ENCODE data around the gene KYAT1.
A peak's percentile ranks its signal among the peaks of the same experiment; 100 is the strongest.

Gene KYAT1

GRCh38 chr9:128881884-128882676, at the start of gene KYAT1, which contains the start of gene LRRC8A:
KYAT1 (minus strand) TSS chr9:128881950; CDS start chr9:128845405, 36,545 bp downstream.
LRRC8A (plus strand) TSS chr9:128882133; CDS start chr9:128907165, 25,032 bp downstream.
- peak; percentile 98 for DNase-seq

GRCh38 chr9:128929560-128929959, 47.8 kb upstream of the KYAT1 start:
- no peak for DNase-seq

- no peak for DNase-seq
Observed at GRCh38 chr9:128928624-128929023, 46.9 kb upstream of the KYAT1 start.

- DNase-seq: peak; percentile 62
Observed at GRCh38 chr9:128927731-128928411, 46.1 kb upstream of the KYAT1 start.

- DNase-seq: no peak
Observed at GRCh38 chr9:128923493-128923883, 41.7 kb upstream of the KYAT1 start.

- DNase-seq: peak; percentile 17
Observed at GRCh38 chr9:128921881-128922763, 40.4 kb upstream of the KYAT1 start.

GRCh38 chr9:128920381-128921058, 38.8 kb upstream of the KYAT1 start, which contains the start of gene PHYHD1:
PHYHD1 (plus strand) TSS chr9:128920982; CDS start chr9:128922324, 1,342 bp downstream.
- DNase-seq: no peak

- no peak for DNase-seq
Observed at GRCh38 chr9:128919402-128920089, 37.8 kb upstream of the KYAT1 start.

- DNase-seq: no peak
Observed at GRCh38 chr9:128918921-128919320, 37.2 kb upstream of the KYAT1 start.

- DNase-seq: no peak
Observed at GRCh38 chr9:128917151-128917849, 35.5 kb upstream of the KYAT1 start.

- no peak for DNase-seq
Observed at GRCh38 chr9:128916745-128917144, 35.0 kb upstream of the KYAT1 start.

GRCh38 chr9:128916204-128916603, 34.5 kb upstream of the KYAT1 start:
- no peak for DNase-seq

GRCh38 chr9:128913995-128914772, 32.4 kb upstream of the KYAT1 start:
- DNase-seq: no peak

GRCh38 chr9:128913048-128913900, 31.5 kb upstream of the KYAT1 start:
- DNase-seq: no peak

GRCh38 chr9:128912270-128912853, 30.6 kb upstream of the KYAT1 start:
- no peak for DNase-seq

GRCh38 chr9:128911529-128912035, 29.8 kb upstream of the KYAT1 start:
- no peak for DNase-seq

- no peak for DNase-seq
Observed at GRCh38 chr9:128910906-128911305, 29.2 kb upstream of the KYAT1 start.

GRCh38 chr9:128909859-128910258, 28.1 kb upstream of the KYAT1 start:
- no peak for DNase-seq

GRCh38 chr9:128908372-128908771, 26.6 kb upstream of the KYAT1 start:
- no peak for DNase-seq

Measured in CD4-positive, alpha-beta T cell treated with Interleukin-12 subunit alpha and Interleukin-12 subunit beta, for 1 hour (primary cell).